ENCODE data around the gene HES5.

DNA sequence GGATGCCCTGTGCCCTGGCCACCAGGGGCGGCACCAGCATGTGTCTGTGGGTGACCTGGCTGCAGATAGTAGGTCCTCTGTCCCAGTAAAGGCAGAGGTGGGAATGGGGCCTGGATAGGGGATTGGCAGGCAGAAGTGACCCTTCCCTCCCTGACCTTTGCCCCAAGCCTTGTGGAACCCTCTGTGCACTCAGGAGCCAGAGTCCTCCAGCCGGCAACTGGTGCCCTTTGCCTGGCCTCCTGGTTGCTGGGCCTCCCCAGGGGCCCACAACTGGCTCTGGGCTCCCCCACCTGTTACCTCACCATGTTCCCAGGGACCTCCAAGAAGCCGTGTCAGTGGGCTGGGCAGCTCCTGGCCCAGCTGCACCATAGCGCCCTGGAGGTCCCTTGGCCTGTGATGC, 44.0 kb downstream of the HES5 start:
- TF ChIP-seq MAZ (IDR thresholded peaks at IDR 0.05; ENCODE audit: borderline replicate concordance, low read depth, low read length) = no peak
- TF ChIP-seq, protein P1, sequence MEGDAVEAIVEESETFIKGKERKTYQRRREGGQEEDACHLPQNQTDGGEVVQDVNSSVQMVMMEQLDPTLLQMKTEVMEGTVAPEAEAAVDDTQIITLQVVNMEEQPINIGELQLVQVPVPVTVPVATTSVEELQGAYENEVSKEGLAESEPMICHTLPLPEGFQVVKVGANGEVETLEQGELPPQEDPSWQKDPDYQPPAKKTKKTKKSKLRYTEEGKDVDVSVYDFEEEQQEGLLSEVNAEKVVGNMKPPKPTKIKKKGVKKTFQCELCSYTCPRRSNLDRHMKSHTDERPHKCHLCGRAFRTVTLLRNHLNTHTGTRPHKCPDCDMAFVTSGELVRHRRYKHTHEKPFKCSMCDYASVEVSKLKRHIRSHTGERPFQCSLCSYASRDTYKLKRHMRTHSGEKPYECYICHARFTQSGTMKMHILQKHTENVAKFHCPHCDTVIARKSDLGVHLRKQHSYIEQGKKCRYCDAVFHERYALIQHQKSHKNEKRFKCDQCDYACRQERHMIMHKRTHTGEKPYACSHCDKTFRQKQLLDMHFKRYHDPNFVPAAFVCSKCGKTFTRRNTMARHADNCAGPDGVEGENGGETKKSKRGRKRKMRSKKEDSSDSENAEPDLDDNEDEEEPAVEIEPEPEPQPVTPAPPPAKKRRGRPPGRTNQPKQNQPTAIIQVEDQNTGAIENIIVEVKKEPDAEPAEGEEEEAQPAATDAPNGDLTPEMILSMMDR (conservative IDR thresholded peaks at IDR 0.05; ENCODE audit: low read depth, low read length) = no peak
